Panc1 (cell line): ENCODE results near the gene DCAF5. TPM values are rescaled to one million over a fixed set of nuclear protein-coding genes. Genes with fewer than 3 reads are reported as not detected.

ENCODE experiments used
- ATAC-seq: fragments of 200-7000 bp; cut with Tn5 transposase; 2 replicates; pipeline ENCODE4 v1.9.1; 2020; ENCODE audit warnings: mild to moderate bottlenecking, moderate library complexity
- BruUV-seq: library from RNA; stranded (reverse); fragments of 400-500 nt; replicated peaks from 2 replicates; lab custom pipeline; 2021; lab: Mats Ljungman, UMichigan
- CTCF ChIA-PET: fragments of 300-600 bp; sonication (Branson Sonifier 250); formaldehyde crosslinking; loops from one replicate; lab custom pipeline; 2022; ENCODE audit warnings: antibody characterized with exemption; lab: Charles Lee
- POLR2A ChIA-PET: fragments of 300-600 bp; sonication (Branson Sonifier 250); formaldehyde crosslinking; loops from one replicate; lab custom pipeline; 2022; ENCODE audit warnings: antibody characterized with exemption; lab: Charles Lee
- DNase-seq: peaks from one replicate; pipeline ENCODE4 v3.0.0-alpha.2; 2010; ENCODE audit warnings: low read depth, low spot score
- H3K27ac ChIP-seq: 2 replicates; pipeline ENCODE4 v1.5.1; 2011; ENCODE audit warnings: mild to moderate bottlenecking, low read length, inconsistent platforms
- H3K27me3 ChIP-seq: fragments of 200-500 bp; sonication (Bioruptor generic); 2 replicates; pipeline ENCODE4 v1.6.0; 2014; ENCODE audit warnings: low read length, inconsistent platforms; ENCODE audit not compliant: control insufficient read depth, insufficient read depth
- H3K36me3 ChIP-seq: fragments of 200-500 bp; sonication (Bioruptor generic); 2 replicates; pipeline ENCODE4 v1.5.1; 2014; ENCODE audit warnings: inconsistent platforms, mild to moderate bottlenecking, low read length, moderate library complexity; ENCODE audit not compliant: control insufficient read depth, insufficient read depth
- H3K4me1 ChIP-seq: 2 replicates; pipeline ENCODE4 v1.5.1; 2011; ENCODE audit warnings: inconsistent platforms, mild to moderate bottlenecking, low read length, moderate library complexity; ENCODE audit not compliant: control insufficient read depth, insufficient read depth
- H3K4me3 ChIP-seq, 2 experiments: 2 replicates each; pipeline ENCODE4 v1.5.1; 2011 to 2012; ENCODE audit warnings: low read depth in 2 of 2, low read length in 2 of 2, mild to moderate bottlenecking in 2 of 2, inconsistent platforms in 1 of 2, moderate library complexity in 1 of 2
- H3K9me3 ChIP-seq: fragments of 200-500 bp; sonication (Bioruptor generic); 2 replicates; pipeline ENCODE4 v1.5.1; 2014; ENCODE audit warnings: low read depth, mild to moderate bottlenecking, inconsistent platforms, low read length, moderate library complexity; ENCODE audit not compliant: control insufficient read depth, insufficient read depth
- POLR2AphosphoS5 ChIP-seq: IDR thresholded peaks from 2 replicates; pipeline ENCODE4 v1.6.1; 2012; ENCODE audit warnings: mild to moderate bottlenecking, low read depth, low read length, moderate library complexity
- SIN3A ChIP-seq: IDR thresholded peaks from 2 replicates; pipeline ENCODE4 v1.6.1; 2012; ENCODE audit warnings: low read depth, mild to moderate bottlenecking, low read length, moderate library complexity, borderline replicate concordance; ENCODE audit not compliant: insufficient read depth
- TCF7L2 ChIP-seq: IDR thresholded peaks from 2 replicates; pipeline ENCODE4 v1.6.1; 2011; ENCODE audit warnings: mild to moderate bottlenecking, low read depth, low read length, inconsistent platforms
- in situ Hi-C: cut with HindIII; loops from 2 replicates; pipeline ENCODE4 v1.10.0; 2016; ENCODE audit warnings: low sequenced_read_pairs, low pct_unique_long_range_greater_than_20kb
- intact Hi-C: fragments of 100-400 bp; cut with micrococcal nuclease; formaldehyde crosslinking; loops from one replicate; pipeline ENCODE4 v1.10.0; 2022; ENCODE audit not compliant: unreplicated experiment
- total RNA-seq: library from RNA; stranded (reverse); gene quantifications from one replicate; pipeline ENCODE4 v1.2.1, GENCODE V29; 2021; ENCODE audit not compliant: unreplicated experiment
- TF ChIP-seq, protein P1 (sequence below), 2 experiments: IDR thresholded peaks; 2 replicates each; pipeline ENCODE4 v1.6.1; 2011 to 2012; ENCODE audit warnings: low read depth in 2 of 2, control low read depth in 1 of 2, low read length in 1 of 2, mild to moderate bottlenecking in 1 of 2, moderate library complexity in 1 of 2; ENCODE audit not compliant: insufficient read depth in 1 of 2
- TF ChIP-seq, protein P2 (sequence below): fragments of 450-650 bp; IDR thresholded peaks from 2 replicates; pipeline ENCODE4 v1.5.1; 2017; ENCODE audit warnings: mild to moderate bottlenecking

DCAF5 gene
- total RNA-seq, 1 experiment from 2014 or later = 27.6 TPM

DNA sequence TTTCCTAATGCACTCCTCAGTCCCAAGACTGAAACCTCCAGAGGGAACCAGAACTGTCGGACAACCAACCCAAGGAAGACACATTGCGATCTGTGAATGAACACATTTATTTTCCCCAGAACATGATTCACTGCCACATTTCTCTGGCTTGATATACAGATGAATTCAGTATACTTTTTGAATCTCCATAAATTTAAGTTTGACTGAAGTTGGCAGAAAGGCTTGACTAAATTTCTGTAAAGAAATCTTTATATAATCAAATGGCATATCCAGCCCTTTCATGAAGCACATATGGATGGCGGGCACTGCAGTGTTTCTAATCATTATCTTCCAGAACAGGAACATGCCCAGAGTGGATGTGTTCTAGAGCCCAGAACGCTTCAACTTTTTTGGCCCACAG, 56.7 kb downstream of the DCAF5 start:
- POLR2A ChIA-PET = no interaction called here
- H3K36me3 ChIP-seq = no peaks in the 10 kb centered on the region; the same call in 1 of the 2 replicates
- no peak overlapping the region for H3K4me3 ChIP-seq
- no peaks in the 10 kb centered on the region for H3K9me3 ChIP-seq
- no peak for DNase-seq
- TF ChIP-seq SIN3A = no peak
- TF ChIP-seq, protein P1, sequence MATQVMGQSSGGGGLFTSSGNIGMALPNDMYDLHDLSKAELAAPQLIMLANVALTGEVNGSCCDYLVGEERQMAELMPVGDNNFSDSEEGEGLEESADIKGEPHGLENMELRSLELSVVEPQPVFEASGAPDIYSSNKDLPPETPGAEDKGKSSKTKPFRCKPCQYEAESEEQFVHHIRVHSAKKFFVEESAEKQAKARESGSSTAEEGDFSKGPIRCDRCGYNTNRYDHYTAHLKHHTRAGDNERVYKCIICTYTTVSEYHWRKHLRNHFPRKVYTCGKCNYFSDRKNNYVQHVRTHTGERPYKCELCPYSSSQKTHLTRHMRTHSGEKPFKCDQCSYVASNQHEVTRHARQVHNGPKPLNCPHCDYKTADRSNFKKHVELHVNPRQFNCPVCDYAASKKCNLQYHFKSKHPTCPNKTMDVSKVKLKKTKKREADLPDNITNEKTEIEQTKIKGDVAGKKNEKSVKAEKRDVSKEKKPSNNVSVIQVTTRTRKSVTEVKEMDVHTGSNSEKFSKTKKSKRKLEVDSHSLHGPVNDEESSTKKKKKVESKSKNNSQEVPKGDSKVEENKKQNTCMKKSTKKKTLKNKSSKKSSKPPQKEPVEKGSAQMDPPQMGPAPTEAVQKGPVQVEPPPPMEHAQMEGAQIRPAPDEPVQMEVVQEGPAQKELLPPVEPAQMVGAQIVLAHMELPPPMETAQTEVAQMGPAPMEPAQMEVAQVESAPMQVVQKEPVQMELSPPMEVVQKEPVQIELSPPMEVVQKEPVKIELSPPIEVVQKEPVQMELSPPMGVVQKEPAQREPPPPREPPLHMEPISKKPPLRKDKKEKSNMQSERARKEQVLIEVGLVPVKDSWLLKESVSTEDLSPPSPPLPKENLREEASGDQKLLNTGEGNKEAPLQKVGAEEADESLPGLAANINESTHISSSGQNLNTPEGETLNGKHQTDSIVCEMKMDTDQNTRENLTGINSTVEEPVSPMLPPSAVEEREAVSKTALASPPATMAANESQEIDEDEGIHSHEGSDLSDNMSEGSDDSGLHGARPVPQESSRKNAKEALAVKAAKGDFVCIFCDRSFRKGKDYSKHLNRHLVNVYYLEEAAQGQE (IDR thresholded peaks at IDR 0.05; ENCODE audit: insufficient read depth in 1 of 2, low read depth in 2 of 2, low read length in 1 of 2) = no peak
- TF ChIP-seq TCF7L2 = no peak
- no peak for TF ChIP-seq POLR2AphosphoS5
- TF ChIP-seq, protein P2, sequence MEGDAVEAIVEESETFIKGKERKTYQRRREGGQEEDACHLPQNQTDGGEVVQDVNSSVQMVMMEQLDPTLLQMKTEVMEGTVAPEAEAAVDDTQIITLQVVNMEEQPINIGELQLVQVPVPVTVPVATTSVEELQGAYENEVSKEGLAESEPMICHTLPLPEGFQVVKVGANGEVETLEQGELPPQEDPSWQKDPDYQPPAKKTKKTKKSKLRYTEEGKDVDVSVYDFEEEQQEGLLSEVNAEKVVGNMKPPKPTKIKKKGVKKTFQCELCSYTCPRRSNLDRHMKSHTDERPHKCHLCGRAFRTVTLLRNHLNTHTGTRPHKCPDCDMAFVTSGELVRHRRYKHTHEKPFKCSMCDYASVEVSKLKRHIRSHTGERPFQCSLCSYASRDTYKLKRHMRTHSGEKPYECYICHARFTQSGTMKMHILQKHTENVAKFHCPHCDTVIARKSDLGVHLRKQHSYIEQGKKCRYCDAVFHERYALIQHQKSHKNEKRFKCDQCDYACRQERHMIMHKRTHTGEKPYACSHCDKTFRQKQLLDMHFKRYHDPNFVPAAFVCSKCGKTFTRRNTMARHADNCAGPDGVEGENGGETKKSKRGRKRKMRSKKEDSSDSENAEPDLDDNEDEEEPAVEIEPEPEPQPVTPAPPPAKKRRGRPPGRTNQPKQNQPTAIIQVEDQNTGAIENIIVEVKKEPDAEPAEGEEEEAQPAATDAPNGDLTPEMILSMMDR = no peak
- intact Hi-C loops (loop anchor here (5.0 kb wide), 1 partner anchor 184 kb away; no protein-coding TSS in a partner anchor), in situ Hi-C loops (no loop called here)
- BruUV-seq = no TSS peak
- H3K27me3 ChIP-seq = no peaks in the 10 kb centered on the region
- CTCF ChIA-PET = no interaction called here
- H3K4me1 ChIP-seq = peaks cover 27% of the 10 kb centered on the region
- no peak for ATAC-seq
- peak overlapping the region; percentile 80 for H3K27ac ChIP-seq

DNA sequence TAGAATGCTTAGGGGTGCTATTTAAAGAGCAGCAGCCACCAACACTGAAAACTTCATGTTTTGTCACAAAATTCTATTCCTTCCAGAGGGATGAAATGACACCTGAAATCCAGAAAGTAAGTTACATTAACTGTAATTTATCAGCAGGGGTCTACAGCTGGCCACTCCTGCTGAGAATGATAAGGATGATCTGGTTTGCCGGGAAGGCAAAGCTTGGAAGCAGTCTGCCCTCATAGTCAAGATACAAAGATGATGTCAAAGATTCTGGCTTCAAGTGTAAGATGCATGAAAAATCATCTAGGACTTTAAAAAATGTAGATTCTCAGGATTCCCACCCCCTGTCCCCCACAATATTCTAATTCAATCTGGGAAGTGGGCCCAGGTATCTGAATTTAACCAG, 58.4 kb downstream of the DCAF5 start:
- in situ Hi-C loops = no loop called here
- Histone ChIP-seq H3K27me3 (no peaks in the 10 kb centered on the region), H3K27ac (peak overlapping the region; percentile 80), H3K4me3 (no peak overlapping the region), H3K36me3 (no peaks in the 10 kb centered on the region; the same call in 1 of the 2 replicates), H3K9me3 (no peaks in the 10 kb centered on the region), H3K4me1 (peaks cover 27% of the 10 kb centered on the region)
- CTCF ChIA-PET = interaction anchor here (1.6 kb wide), 1 partner anchor 183 kb away, joined by 3 read pairs; no protein-coding TSS in a partner anchor
- POLR2A ChIA-PET = no interaction called here
- ATAC-seq = no peak
- intact Hi-C loops = no loop called here
- TF ChIP-seq, protein P1 (IDR thresholded peaks at IDR 0.05; ENCODE audit: insufficient read depth in 1 of 2, low read depth in 2 of 2, low read length in 1 of 2) = no peak
- no TSS peak for BruUV-seq
- no peak for DNase-seq
